ENCODE measurements around the gene HOXB5. TPM values are rescaled to one million over a fixed set of nuclear protein-coding genes. Genes with fewer than 3 reads are reported as not detected.
A peak's percentile ranks its signal among the peaks of the same experiment; 100 is the strongest.

HOXB5 gene
- total RNA-seq, 1 donor from 2014 or later = 3.9 TPM

- peak overlapping the region; percentile 30 for H3K4me3 ChIP-seq
- peaks cover 25% of the 10 kb centered on the region for H3K4me1 ChIP-seq
- no peak for TF ChIP-seq CTCF (IDR thresholded peaks at IDR 0.05)
- intact Hi-C loops (cut with DNase I) = no loop called here
- peak overlapping the region; percentile 92 for H3K27ac ChIP-seq
- ATAC-seq (no peak), DNase-seq (no peak)
- H3K27me3 ChIP-seq (ENCODE audit: low read depth) = peaks cover 86% of the 10 kb centered on the region
- H3K36me3 ChIP-seq = no peaks in the 10 kb centered on the region
- H3K9me3 ChIP-seq = no peaks in the 10 kb centered on the region
Observed at GRCh38 chr17:48571826-48572417, 21.7 kb downstream of the HOXB5 start.

- ATAC-seq = no peak
- H3K27ac ChIP-seq = peak overlapping the region; percentile 92
- peaks cover 27% of the 10 kb centered on the region for H3K4me1 ChIP-seq
- H3K27me3 ChIP-seq (ENCODE audit: low read depth) = peaks cover 83% of the 10 kb centered on the region
- H3K4me3 ChIP-seq = peak overlapping the region; percentile 34
- H3K36me3 ChIP-seq = no peaks in the 10 kb centered on the region
- no peak for DNase-seq
- intact Hi-C loops (cut with DNase I) = no loop called here
- H3K9me3 ChIP-seq = no peaks in the 10 kb centered on the region
- TF ChIP-seq CTCF (IDR thresholded peaks at IDR 0.05) = no peak
Observed at GRCh38 chr17:48571024-48571818, 22.4 kb downstream of the HOXB5 start.

GRCh38 chr17:48570325-48571023, 23.1 kb downstream of the HOXB5 start:
- Histone ChIP-seq H3K9me3 (no peaks in the 10 kb centered on the region), H3K4me3 (peak overlapping the region; percentile 34), H3K27me3 (ENCODE audit: low read depth) (peaks cover 84% of the 10 kb centered on the region), H3K27ac (peak overlapping the region; percentile 92), H3K36me3 (no peaks in the 10 kb centered on the region), H3K4me1 (peaks cover 27% of the 10 kb centered on the region)
- no peak for DNase-seq
- ATAC-seq = no peak
- intact Hi-C loops (cut with DNase I) = no loop called here
- TF ChIP-seq CTCF (IDR thresholded peaks at IDR 0.05) = no peak

GRCh38 chr17:48569674-48570324, 23.8 kb downstream of the HOXB5 start:
- Histone ChIP-seq H3K36me3 (no peaks in the 10 kb centered on the region), H3K4me3 (peak overlapping the region; percentile 34), H3K27me3 (ENCODE audit: low read depth) (peaks cover 84% of the 10 kb centered on the region), H3K4me1 (peaks cover 31% of the 10 kb centered on the region), H3K27ac (peak overlapping the region; percentile 92), H3K9me3 (no peaks in the 10 kb centered on the region)
- DNase-seq (no peak), ATAC-seq (no peak)
- no peak for TF ChIP-seq CTCF (IDR thresholded peaks at IDR 0.05)
- intact Hi-C loops (cut with DNase I) = no loop called here

- no peak for ATAC-seq
- Histone ChIP-seq H3K27me3 (ENCODE audit: low read depth) (peaks cover 83% of the 10 kb centered on the region), H3K4me3 (peak overlapping the region; percentile 13)
Observed at GRCh38 chr17:48569240-48569582, 24.4 kb downstream of the HOXB5 start.

More at GRCh38 chr17:48569240-48569582, 24.4 kb downstream of the HOXB5 start:
- Histone ChIP-seq H3K27ac (peak overlapping the region; percentile 92), H3K4me1 (peaks cover 31% of the 10 kb centered on the region), H3K9me3 (no peaks in the 10 kb centered on the region), H3K36me3 (no peaks in the 10 kb centered on the region)
- no peak for TF ChIP-seq CTCF (IDR thresholded peaks at IDR 0.05)
- intact Hi-C loops (cut with DNase I) = no loop called here
- no peak for DNase-seq
